SK-N-SH (cell line): ENCODE data around the gene LIPM.

Experiments
- EP300 ChIP-seq, 2 experiments: IDR thresholded peaks; 2 replicates each; pipeline versions ENCODE4 v1.4.0 to v1.6.1; 2012; ENCODE audit warnings: borderline replicate concordance in 1 of 2, low read depth in 1 of 2, low read length in 1 of 2
- GABPA ChIP-seq: IDR thresholded peaks from 2 replicates; pipeline ENCODE4 v1.4.0; 2012; ENCODE audit warnings: low read depth, mild to moderate bottlenecking
- TF ChIP-seq, protein P1 (sequence below): fragments of 200-600 bp; sonication (generic); IDR thresholded peaks from 2 replicates; pipeline ENCODE4 v1.6.1; 2017; ENCODE audit warnings: antibody characterized with exemption, mild to moderate bottlenecking, moderate library complexity
- TF ChIP-seq, protein P2 (sequence below): IDR thresholded peaks from 2 replicates; pipeline ENCODE4; 2012
- TF ChIP-seq, protein P3 (sequence below): IDR thresholded peaks from 2 replicates; pipeline ENCODE4 v1.4.0; 2012; ENCODE audit warnings: low read depth

DNA sequence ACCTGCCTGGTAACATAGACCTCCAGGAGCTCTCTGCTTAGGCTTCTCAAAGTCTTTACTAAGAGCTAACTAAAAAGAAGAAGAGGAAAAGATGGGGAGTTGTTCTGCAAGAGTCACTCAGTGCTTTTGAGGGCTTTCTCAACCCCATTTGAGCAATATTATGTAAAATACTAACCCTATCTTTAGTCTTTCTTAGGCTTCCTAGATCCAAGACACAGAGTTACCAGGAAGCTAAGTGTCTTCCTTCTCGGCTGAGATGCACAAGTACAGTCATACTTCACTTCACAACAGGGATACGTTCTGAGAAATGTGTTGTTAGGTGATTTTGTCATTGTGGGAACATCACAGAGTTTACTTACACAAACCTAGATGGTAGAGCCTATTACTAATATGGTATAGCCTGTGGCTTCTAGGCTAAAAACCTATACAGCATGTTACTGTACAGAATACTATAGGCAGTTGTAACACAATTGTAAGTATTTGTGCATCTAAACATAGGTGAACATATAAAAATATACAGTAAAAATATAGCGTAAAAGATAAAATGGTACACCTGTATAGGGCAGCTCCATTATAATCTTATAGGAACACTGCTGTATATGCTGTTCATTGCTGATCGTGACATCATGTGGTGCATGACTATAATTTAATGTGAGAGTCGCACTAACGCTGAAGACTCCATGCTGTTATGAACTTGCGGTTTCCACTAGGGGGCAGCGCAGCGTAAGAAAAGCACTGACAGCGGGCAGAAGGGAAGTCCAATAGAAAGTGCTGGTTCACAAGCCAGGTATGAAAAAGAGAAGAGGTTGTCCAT lies 32.8 kb downstream of the LIPM start:
- TF ChIP-seq, protein P1, sequence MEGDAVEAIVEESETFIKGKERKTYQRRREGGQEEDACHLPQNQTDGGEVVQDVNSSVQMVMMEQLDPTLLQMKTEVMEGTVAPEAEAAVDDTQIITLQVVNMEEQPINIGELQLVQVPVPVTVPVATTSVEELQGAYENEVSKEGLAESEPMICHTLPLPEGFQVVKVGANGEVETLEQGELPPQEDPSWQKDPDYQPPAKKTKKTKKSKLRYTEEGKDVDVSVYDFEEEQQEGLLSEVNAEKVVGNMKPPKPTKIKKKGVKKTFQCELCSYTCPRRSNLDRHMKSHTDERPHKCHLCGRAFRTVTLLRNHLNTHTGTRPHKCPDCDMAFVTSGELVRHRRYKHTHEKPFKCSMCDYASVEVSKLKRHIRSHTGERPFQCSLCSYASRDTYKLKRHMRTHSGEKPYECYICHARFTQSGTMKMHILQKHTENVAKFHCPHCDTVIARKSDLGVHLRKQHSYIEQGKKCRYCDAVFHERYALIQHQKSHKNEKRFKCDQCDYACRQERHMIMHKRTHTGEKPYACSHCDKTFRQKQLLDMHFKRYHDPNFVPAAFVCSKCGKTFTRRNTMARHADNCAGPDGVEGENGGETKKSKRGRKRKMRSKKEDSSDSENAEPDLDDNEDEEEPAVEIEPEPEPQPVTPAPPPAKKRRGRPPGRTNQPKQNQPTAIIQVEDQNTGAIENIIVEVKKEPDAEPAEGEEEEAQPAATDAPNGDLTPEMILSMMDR, result peak; percentile 94
- TF ChIP-seq, protein P2, sequence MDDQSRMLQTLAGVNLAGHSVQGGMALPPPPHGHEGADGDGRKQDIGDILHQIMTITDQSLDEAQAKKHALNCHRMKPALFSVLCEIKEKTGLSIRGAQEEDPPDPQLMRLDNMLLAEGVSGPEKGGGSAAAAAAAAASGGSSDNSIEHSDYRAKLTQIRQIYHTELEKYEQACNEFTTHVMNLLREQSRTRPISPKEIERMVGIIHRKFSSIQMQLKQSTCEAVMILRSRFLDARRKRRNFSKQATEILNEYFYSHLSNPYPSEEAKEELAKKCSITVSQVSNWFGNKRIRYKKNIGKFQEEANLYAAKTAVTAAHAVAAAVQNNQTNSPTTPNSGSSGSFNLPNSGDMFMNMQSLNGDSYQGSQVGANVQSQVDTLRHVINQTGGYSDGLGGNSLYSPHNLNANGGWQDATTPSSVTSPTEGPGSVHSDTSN, result peak; percentile 40; the same call in 1 of the 2 replicates
- TF ChIP-seq, protein P3, sequence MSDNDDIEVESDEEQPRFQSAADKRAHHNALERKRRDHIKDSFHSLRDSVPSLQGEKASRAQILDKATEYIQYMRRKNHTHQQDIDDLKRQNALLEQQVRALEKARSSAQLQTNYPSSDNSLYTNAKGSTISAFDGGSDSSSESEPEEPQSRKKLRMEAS, result 0 out of 2 replicates have a peak, but pooled peaks have one; percentile 40
- TF ChIP-seq EP300 (IDR thresholded peaks at IDR 0.05; ENCODE audit: borderline replicate concordance in 1 of 2, low read depth in 1 of 2, low read length in 1 of 2) (no peak), GABPA (no peak)
